H4 (cell line): ENCODE results near the gene GPR18. TPM values are rescaled to one million over a fixed set of nuclear protein-coding genes. Genes with fewer than 3 reads are reported as not detected.

Experiments used
- DNase-seq: peaks from one replicate; pipeline ENCODE4 v3.0.0-alpha.2; 2015; ENCODE audit warnings: low spot score
- total RNA-seq: library from RNA; depleted of rRNA; stranded (reverse); fragments of >200 nt; shearing (Covaris generic); gene quantifications from 2 replicates; pipeline ENCODE4 v1.2.3, GENCODE V29; 2014

GPR18 gene
- total RNA-seq, 1 experiment from 2014 or later: not detected

GRCh38 chr13:99293178-99293577, 35.0 kb upstream of the GPR18 start:
- no peak for DNase-seq

- DNase-seq: no peak
These were observed 32.7 kb upstream of the GPR18 start for GRCh38 chr13:99290894-99291293.

GRCh38 chr13:99289674-99290337, 31.6 kb upstream of the GPR18 start:
- DNase-seq: no peak

- DNase-seq: no peak
These were observed 31.1 kb upstream of the GPR18 start for GRCh38 chr13:99289271-99289670.

GRCh38 chr13:99288089-99288488, 29.9 kb upstream of the GPR18 start:
- DNase-seq: no peak

- DNase-seq: no peak
These were observed 29.4 kb upstream of the GPR18 start for GRCh38 chr13:99287551-99287950.

- no peak for DNase-seq
These were observed 27.4 kb upstream of the GPR18 start for GRCh38 chr13:99285432-99286182.

- DNase-seq: no peak
These were observed 24.4 kb upstream of the GPR18 start for GRCh38 chr13:99282264-99283231.

GRCh38 chr13:99281811-99282263, 23.7 kb upstream of the GPR18 start:
- DNase-seq: no peak

GRCh38 chr13:99280166-99280565, 22.0 kb upstream of the GPR18 start:
- no peak for DNase-seq

- no peak for DNase-seq
These were observed 21.5 kb upstream of the GPR18 start for GRCh38 chr13:99279637-99280036.

GRCh38 chr13:99278843-99279242, 20.7 kb upstream of the GPR18 start:
- no peak for DNase-seq

GRCh38 chr13:99278200-99278599, 20.0 kb upstream of the GPR18 start:
- DNase-seq: no peak

GRCh38 chr13:99277629-99278028, 19.4 kb upstream of the GPR18 start:
- no peak for DNase-seq

GRCh38 chr13:99276706-99277105, 18.5 kb upstream of the GPR18 start:
- no peak for DNase-seq

- DNase-seq: peak; percentile 20
These were observed 16.9 kb upstream of the GPR18 start for GRCh38 chr13:99275093-99275469.

GRCh38 chr13:99273128-99273527, 14.9 kb upstream of the GPR18 start:
- no peak for DNase-seq

GRCh38 chr13:99272481-99272880, 14.3 kb upstream of the GPR18 start:
- DNase-seq: no peak

GRCh38 chr13:99271249-99271648, 13.1 kb upstream of the GPR18 start:
- DNase-seq: no peak

GRCh38 chr13:99270518-99270917, 12.3 kb upstream of the GPR18 start:
- no peak for DNase-seq

GRCh38 chr13:99269627-99270241, 11.6 kb upstream of the GPR18 start:
- peak; percentile 8 for DNase-seq

GRCh38 chr13:99268822-99269221, 10.6 kb upstream of the GPR18 start:
- DNase-seq: no peak
